Upper lobe of left lung (tissue), 4 donors: ENCODE results near the gene EVPL.

Experiments
- POLR2AphosphoS5 ChIP-seq, 2 donors: sonication (generic); formaldehyde crosslinking; IDR thresholded peaks; one replicate each; pipeline ENCODE4 v1.5.1; 2017; ENCODE audit warnings: antibody characterized with exemption in 2 of 2
- TF ChIP-seq, protein P1 (sequence below), 6 experiments: fragments of 450-650 bp in 4 of 6; fragments of 200-600 bp in 2 of 6; sonication (generic) in 2 of 6; IDR thresholded peaks; one replicate each; pipeline ENCODE4 v1.5.1; 2016 to 2019; ENCODE audit warnings: antibody characterized with exemption in 6 of 6

GRCh38 chr17:76049239-76049638, 22.1 kb upstream of the EVPL start:
- TF ChIP-seq, protein P1, sequence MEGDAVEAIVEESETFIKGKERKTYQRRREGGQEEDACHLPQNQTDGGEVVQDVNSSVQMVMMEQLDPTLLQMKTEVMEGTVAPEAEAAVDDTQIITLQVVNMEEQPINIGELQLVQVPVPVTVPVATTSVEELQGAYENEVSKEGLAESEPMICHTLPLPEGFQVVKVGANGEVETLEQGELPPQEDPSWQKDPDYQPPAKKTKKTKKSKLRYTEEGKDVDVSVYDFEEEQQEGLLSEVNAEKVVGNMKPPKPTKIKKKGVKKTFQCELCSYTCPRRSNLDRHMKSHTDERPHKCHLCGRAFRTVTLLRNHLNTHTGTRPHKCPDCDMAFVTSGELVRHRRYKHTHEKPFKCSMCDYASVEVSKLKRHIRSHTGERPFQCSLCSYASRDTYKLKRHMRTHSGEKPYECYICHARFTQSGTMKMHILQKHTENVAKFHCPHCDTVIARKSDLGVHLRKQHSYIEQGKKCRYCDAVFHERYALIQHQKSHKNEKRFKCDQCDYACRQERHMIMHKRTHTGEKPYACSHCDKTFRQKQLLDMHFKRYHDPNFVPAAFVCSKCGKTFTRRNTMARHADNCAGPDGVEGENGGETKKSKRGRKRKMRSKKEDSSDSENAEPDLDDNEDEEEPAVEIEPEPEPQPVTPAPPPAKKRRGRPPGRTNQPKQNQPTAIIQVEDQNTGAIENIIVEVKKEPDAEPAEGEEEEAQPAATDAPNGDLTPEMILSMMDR (IDR thresholded peaks at IDR 0.05) = no peak
- peak in 1 of 2 donors; percentile 6 for TF ChIP-seq POLR2AphosphoS5 (IDR thresholded peaks at IDR 0.05)
